HG03045 (cell line): ENCODE results near the gene MOB2.

Experiments used
- ATAC-seq: cut with Tn5 transposase; IDR thresholded peaks from one replicate; pipeline ENCODE4 v1.9.1; 2021; ENCODE audit warnings: mild to moderate bottlenecking, moderate library complexity; ENCODE audit not compliant: unreplicated experiment

Gene MOB2, protein sequence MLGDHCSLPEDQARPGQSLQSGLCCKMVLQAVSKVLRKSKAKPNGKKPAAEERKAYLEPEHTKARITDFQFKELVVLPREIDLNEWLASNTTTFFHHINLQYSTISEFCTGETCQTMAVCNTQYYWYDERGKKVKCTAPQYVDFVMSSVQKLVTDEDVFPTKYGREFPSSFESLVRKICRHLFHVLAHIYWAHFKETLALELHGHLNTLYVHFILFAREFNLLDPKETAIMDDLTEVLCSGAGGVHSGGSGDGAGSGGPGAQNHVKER

DNA sequence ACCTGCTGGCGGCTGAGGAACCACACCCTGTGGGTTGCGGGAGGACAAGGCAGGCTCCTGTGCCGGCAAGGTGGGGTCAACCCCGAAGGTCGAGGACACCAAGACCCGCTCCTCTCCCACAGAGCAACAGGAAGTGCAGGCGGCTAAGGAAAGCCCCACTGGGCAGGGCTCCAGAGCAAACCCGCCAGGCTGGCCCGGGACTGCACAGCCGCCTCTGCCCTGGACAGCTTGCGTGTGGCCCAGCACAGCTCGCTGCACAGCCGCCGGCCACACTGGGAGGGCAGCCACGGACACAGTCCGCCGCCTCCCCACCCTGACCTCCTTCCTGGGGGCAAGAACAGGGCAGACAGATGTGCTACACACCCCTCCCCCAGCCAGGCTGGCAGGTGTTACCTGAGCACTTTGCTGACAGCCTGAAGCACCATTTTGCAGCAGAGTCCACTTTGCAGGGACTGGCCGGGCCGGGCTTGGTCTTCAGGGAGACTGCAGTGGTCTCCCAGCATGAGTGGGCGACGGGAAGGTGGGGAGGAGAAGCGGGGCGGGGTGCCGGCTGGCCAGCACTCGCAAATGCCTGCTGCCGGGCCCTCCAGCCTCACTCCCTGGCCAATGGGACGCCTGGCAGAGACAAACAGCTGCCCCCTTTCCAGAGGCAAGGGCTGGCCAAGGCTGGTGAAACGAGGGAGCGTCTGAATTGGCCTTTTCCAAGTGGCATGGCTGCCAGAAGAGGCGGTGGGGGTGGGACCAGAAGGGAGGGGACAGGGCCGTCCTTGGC is at the start of gene MOB2:
Gene MOB2, minus strand, starts transcription at position 726 of the 772 bp plus-strand sequence. Its CDS starts 223 bp downstream, at position 503.
- no peak for ATAC-seq

DNA sequence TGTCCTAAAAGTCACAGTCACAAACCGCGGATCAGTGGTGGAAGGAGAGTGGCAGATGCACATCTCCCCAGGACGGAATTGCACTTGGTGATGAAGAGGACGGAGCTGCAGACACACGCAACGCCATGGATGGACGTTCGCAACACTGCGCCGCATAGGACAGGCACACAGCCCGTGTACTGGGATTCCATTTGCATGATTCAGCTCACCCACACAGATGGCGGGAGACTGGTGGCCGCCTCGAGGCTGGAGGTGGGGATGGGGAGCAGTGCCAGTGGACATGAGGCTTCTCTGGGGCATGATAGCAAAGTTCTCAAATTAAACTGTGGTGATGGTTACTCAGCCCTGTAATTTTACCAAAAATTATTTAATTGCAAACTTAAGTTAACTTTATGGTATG is 48.1 kb upstream of the MOB2 start:
- no peak for ATAC-seq

DNA sequence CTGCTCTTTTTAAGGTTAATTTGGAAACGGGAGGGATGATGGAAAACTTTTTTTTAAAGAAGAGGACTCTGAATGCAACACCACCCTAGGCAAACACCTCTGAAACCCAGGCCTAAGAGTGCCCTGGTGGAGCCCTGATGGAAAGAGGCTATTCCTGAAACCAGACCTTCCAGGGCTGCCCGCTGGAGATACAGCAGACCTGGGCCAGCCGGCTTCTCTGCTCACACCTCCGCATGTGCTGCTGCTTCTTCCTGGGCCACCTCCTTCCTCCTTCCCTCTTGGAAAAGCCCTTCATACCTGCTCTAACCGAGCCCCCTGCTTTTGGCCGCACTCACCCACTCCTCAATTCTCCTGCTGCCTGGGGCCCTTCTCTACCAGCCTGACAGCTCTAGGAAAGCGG is 47.6 kb upstream of the MOB2 start:
- no peak for ATAC-seq

DNA sequence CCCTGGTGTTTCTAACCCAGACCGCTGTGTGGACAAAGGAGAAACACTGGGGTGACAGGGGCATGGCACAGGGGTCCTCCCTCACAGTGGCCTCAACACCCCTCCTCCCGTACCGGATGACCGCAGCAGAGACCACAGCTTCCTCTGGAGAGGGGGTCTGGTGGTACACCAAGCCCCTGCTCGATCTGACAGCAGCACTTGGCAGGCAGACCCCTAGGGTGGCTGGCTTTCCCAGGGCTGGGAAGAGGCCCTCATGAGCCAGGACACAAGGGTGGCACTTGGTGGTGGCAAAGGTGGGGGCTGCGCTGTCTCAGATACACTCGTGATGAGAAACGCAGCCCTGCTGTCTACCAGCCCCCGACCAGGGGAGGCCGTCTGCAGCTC is 46.8 kb upstream of the MOB2 start:
- no peak for ATAC-seq

DNA sequence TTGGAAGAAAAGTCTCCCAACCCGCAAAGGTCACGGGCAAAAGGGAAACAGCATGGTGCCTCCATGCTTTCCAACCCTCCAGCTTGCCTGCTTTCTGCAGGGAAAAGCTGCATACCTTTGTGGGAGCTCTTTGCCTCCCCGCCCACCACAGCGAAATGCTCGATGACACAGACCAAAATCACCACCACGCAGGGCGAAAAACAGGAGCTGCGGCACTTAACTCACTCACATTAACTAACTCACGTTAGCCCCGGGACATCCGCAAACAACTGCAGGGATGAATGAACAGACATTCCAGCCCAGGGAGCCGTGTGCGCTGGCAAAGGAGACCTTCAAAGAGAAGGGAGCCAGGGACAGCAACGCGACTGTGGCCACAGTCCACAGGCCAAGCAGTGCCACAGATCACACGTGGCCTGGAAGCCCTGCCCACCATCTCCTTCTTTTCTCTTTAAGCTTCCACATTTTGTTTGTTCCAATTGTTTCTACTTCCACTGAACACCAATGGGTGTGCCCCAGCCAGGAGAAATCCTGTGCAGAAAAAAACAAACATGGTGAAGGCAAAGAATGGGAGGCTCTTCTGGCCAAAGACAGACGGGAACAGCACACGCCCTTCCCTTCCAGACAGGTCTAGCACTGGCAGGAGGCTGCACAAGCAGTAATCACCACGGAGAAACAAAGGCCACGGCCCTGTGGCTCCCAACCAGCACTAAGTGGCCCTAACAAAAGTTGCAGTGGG is 46.2 kb upstream of the MOB2 start:
- no peak for ATAC-seq

DNA sequence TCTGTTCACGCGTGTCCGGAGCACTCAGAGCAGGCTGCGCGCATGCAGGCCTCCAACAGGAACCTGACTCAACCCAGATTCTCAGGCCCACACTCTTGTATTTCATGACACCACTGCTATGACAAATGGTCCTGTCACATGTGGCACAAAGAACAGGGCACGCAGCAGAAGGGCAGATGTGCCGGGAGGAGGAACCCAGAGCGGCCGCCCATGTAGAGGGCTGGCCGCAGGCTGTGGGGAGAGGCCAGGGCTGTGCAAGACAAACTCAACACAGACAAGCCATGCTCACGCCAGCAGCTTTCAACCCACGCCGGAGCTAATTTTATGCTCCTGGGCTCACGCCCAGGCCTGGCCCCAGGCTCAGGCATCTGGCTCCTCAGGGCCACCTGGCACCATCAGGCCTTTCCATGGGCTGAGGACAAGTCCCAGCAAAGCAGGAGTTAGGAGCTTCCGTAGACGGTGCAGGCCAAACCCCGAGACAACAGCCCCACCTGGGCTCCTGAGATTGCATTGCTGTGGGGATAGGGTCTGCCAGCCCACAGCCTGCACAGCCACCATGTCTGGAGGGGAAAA is 45.5 kb upstream of the MOB2 start:
- no peak for ATAC-seq

DNA sequence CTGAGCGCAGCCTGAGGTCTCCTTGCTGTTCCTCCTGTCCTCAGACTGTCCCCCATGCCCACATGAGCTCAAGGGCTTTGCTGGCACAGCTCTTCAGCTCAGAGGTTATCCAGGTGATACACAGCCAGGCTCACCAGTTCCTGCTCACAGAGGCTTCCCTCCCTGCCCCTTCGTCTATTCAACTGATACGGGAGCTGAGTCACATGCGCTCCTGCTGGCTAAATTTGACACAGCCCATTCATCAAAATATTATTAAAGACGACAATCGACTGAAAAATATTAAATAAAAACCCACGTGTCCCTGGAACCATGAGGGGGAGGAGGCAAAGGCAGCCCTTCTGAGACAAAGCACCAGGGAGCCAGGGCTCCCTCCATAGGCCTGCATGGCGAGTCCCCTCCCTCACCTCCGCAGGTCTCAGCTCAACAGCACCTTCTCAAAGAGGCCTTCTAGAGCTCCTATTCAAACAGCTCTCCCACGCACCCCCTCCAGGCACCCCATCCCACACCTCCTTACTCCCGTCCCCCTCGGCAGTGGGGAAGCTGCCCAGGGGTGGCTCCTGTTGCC is 45.0 kb upstream of the MOB2 start:
- no peak for ATAC-seq

DNA sequence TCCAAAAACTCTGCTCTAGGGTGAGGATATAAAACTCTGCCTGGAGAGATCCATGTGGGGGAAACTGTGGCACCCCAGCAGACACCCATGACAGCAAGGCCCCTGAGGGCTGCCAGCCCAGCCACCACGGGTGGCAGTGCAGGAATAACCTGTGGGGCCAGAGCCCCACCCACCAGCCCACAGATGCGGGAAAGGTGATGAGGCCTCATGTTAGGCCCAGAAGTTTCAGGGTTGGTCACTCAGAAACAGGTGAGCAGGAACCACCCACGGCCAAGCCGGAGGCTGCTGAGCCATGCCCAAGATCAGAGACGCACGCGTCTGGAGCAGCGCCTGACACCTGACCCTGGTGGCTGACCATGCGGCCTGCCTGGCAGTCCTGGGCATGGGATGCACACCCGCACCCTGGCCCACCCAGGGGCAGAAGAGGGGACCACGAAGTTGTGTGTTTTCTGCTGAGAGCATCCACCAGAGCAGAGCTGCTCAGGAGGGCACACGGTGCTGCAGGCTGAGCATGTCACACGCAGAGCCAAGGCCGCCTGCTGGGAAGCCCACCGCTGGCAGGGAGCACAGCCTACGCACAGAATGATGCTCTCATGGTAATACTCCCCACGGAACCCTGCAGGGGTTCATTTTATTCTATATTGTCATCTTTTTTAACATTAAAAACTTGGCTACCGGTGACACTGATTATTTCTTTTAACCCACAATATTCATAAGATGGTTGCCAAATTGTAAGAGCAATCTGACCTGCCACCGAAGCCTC is 44.3 kb upstream of the MOB2 start:
- ATAC-seq: no peak

DNA sequence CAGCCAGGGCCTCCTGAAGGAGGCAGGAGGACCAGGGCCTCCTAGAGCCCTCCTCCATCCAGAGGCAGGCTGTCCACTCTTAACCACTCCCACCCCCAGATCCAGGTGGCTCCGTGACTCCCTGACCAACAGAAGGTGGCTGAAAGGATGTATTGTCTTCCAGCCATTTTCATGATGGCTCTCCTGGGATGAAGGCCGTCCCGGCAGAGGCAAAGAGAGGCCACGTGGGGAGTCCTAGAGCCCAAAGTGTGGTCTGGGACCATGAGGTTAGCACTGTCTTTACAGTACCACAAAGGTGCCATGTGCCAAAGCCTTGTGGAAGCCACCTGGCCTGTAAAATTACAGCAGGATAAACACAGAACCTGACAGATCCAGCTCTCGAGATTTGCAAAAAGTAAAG is 43.2 kb upstream of the MOB2 start:
- ATAC-seq: no peak

DNA sequence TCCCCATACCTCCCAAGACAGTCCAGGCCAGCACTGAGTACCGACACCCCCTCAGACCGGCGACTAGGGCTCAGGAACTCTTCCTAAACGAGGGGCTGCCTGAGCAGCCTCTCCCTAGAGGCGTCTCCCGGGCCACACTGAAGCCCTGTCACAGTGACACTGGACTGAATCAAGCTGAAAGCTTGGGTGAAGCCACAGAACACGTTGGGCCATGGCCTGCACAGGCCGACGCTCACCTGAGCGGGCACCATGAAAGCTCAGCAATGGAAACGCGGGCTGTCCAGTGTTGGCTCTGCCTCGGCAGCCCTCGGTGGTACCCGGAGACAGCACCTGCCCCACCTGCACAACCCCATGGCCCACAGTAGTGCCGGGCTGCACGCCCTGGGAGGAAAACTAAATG is 42.7 kb upstream of the MOB2 start:
- ATAC-seq: no peak

DNA sequence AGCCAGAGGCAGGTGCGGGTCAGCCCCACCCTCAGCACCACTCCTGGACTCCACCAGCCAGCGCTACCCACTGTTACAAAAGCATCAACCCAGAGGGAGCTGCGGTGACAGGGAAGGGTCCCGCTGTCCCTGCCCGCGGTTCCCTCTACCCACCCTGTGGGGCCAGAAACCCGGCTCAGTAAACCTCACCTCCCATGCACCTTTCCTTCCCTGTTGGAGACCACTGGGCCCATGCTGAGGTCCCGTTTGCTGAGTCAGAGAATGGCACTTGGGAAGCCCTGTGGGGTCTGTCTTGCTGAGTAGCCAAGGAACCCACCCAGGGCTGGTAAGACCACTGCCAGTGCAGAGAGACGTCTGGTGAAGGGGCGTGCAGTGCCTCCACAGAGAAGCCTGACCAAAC is 42.1 kb upstream of the MOB2 start:
- no peak for ATAC-seq

DNA sequence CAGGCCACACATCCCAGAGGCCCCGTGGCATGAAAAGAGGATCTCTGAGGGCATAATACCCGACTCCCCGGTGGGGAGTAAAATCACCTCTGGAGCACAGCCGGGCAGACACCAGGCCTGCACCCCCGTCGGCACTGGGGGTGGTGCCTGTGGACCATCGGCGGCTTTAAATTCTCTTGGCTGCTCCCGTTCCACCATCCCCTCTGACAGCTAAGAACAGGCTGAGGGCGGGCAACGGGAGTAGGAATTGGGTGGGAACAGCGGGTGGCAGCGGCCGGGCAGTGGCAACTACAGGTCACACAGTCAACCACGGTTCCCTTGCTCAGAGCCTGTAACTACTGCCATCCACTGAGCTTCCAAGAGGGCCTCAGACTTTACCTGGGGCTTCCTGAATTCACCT is 40.2 kb upstream of the MOB2 start:
- ATAC-seq: no peak

DNA sequence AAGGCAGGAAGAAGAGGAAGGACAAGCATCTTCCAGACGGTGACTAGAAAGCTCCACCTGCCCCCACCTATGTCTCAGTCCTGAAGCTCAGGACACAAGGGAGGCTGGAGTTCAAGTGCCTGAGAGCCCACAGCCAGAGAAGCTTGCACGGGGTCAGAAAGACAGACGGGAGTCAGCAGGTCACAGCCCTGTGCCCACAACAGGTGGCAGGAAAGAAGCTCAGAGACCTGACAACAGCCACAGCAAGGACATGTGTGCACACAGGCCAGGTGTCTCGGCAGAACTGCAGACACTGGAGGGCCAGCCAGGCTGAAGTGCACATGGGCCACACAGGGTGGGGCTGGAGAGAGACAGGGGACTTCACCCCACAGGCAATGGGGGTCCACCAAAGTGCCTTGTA is 37.2 kb upstream of the MOB2 start:
- ATAC-seq: no peak

DNA sequence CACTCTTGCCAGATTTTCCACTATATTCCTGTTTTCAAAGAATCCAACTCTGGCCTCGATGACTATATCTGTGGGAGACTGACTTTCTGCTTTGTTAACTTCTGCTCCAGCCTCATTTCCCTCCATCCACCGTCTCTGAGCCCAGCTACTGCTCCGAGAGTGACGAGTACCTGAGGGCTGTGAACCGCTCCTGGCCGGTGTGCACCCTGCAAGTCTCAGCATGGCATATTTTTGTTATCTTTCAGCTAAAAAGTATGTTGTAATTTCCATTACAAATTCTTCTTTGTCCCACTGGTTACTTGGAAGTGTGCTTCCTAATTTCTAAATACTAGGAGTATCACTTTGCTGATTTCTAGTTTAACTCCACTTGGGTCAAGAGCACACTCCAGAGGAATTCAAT is 36.5 kb upstream of the MOB2 start:
- ATAC-seq: no peak

DNA sequence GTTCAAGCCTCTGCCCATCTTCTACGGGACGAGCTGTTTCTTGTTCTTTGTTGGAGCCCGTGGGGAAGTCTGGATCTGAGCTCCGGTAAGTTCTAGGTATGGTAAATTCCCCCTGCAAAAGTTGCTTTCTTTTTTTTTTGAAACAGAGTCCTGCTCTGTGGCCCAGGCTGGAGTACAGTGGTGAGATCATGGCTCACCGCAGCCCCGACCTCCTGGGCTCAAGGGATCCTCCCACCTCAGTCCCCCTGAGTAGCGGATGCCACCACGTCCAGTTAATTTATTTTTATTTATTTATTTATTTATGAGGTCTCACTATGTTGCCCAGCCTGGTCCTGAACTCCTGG is 35.5 kb upstream of the MOB2 start:
- peak; percentile 32 for ATAC-seq

DNA sequence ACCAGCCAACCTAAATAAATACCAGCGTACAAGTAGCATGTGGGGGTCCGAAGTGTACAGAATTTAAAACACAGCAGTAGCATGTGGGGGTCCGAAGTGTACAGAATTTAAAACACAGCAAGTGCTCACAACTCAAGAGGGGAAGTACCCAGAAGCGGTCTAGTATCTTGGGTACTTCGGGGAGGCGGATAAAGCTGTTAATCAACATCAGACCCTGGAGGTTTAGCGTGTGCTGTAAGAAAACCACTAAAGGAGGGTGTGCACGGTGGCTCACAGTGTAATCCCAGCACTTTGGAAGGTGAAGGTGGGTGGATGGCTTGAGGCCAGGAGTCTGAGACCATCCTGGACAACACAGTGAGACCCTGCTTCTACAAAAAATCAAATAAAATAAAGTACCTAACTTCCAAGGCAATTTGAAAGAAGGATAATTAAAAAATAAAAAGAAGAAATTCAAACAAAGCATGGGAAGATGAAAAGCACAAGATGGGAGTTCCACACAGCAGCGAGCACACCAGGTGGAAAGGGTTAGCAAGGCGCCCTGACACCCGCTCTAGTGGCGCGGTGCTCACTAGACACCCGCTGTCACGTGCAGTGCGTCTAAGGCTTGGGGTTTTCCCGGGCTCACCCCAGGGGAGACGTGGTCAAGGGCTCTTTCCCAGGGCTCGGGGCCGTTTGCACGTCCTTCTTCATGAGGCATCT is 35.0 kb upstream of the MOB2 start:
- peak; percentile 83 for ATAC-seq

DNA sequence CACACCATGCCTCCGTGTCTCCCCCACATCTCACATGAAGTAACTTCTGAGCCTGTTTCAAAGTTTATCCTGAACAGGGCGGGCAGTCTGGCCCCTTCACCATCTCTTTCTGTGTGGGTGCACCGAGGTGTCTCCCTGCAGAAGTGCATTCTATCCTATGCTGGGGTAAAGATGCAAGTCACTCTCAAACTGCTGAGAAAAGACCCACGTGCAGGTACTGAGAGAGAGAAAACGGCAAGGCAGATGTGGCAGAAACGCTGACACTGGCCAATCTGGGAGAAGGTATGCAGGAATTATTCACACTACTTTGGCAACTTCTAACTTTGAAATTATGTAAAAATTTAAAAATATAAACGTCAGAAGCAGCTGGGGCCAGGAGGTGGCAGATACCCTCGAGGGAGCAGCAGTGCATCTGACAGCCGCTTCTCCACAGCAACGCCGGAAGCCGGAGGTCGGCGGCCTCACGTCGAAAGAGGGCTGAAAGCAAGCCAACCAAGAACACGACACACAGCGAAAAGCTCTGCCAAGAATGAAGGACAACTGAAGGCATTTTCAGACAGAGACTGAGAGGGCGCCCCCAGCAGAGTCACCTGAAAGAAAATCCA is 34.2 kb upstream of the MOB2 start:
- ATAC-seq: no peak

DNA sequence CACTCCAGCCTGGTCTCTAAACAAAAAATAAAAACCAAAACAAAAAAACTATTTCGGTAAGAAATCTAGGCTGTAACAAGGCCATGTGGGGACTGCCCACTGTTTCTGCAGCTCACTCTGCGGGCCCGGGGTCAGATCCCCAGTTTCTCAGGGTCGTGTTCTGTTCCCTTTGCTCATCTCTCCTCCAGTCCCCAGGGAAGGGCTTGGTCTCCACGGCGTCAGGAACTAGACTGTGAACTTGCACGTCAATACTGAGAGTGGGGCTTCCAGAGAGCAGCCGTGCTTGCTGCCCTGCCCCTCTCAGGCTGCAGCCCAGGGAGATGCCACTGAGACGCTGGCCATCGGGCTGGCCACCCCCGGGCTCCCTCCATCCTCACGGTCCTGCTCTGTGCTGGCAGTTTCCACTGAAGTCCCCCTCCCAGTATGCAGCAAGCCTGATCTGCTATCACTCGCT is 33.7 kb upstream of the MOB2 start:
- no peak for ATAC-seq
